PFSK-1 (cell line): ENCODE data around the gene CSPG4.

Experiments
- FOXP2 ChIP-seq: optimal IDR thresholded peaks from 2 replicates; pipeline ENCODE3; 2011; ENCODE audit warnings: borderline replicate concordance, control low read depth, inconsistent platforms; ENCODE audit not compliant: insufficient read depth; ENCODE audit errors: extremely low read length, extremely low read depth
- POLR2AphosphoS5 ChIP-seq: IDR thresholded peaks from 2 replicates; pipeline ENCODE4 v1.6.1; 2012; ENCODE audit warnings: low read depth, mild to moderate bottlenecking, control low read depth, low read length, moderate library complexity
- REST ChIP-seq, 2 experiments: IDR thresholded peaks; 2 replicates each; pipeline versions ENCODE4 v1.6.1 to v1.8.0; 2011 to 2012; ENCODE audit warnings: low read depth in 2 of 2, low read length in 2 of 2, control low read depth in 1 of 2, inconsistent platforms in 1 of 2, mild to moderate bottlenecking in 1 of 2, moderate library complexity in 1 of 2; ENCODE audit not compliant: insufficient read depth in 1 of 2
- SIN3A ChIP-seq: IDR thresholded peaks from 2 replicates; pipeline ENCODE4 v1.6.1; 2012; ENCODE audit warnings: mild to moderate bottlenecking, low read length, moderate library complexity, borderline replicate concordance; ENCODE audit not compliant: insufficient read depth
- TAF1 ChIP-seq: IDR thresholded peaks from 2 replicates; pipeline ENCODE4 v1.6.1; 2012; ENCODE audit warnings: low read length, control low read depth, borderline replicate concordance; ENCODE audit not compliant: insufficient read depth

CSPG4 gene

DNA sequence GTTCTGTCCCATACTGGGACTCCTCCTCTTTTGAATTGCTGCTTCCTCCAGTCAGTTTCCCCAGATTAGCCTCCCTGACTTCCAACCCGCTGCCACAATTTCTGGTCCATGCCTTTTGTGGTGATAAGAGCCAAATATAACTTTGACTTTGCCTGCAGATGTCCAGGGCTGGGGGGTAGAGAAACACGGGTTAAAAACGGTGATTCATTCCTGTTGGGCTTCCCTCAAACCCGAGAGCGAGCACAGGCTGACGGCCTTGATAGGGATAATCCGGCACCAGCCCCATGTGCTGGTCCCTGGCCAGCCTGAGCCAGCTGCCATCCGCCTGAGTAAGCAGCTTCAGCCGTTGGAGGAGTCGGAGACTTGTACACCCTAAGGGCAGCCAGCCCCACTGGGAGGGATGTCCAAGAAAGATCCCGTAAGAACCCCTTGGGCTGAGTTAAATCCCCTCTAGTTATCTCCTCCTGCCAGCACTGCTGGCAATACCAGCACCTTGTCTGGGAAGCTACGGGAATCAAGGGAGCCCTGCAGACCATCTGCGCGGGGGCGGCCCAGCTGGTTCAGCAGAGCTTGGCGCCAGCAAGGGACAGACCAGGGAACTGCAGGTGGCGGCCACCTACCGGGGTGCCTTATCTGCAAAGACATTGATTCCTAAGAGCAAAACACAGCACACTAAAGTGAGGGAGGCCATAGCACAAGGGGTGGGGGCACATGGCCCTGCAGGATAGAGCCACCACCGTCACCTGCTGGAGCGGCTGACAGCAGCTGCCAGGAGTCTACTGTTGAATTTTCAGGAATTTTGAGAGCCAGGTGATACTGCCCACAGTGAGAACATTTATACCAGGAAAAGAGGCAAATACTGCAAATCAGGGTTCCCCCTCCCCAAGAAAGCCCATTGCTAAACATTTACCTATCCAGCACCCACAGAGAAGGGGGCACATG is 18.1 kb downstream of the CSPG4 start:
- TF ChIP-seq POLR2AphosphoS5 (no peak), REST (IDR thresholded peaks at IDR 0.05; ENCODE audit: insufficient read depth in 1 of 2, low read depth in 2 of 2, low read length in 2 of 2) (no peak), SIN3A (no peak), FOXP2 (no peak), TAF1 (no peak)

GRCh38 chr15:75693501-75694240 is 19.0 kb downstream of the CSPG4 start:
- peak; percentile 17 for TF ChIP-seq FOXP2
- no peak for TF ChIP-seq REST (IDR thresholded peaks at IDR 0.05; ENCODE audit: insufficient read depth in 1 of 2, low read depth in 2 of 2, low read length in 2 of 2)

DNA sequence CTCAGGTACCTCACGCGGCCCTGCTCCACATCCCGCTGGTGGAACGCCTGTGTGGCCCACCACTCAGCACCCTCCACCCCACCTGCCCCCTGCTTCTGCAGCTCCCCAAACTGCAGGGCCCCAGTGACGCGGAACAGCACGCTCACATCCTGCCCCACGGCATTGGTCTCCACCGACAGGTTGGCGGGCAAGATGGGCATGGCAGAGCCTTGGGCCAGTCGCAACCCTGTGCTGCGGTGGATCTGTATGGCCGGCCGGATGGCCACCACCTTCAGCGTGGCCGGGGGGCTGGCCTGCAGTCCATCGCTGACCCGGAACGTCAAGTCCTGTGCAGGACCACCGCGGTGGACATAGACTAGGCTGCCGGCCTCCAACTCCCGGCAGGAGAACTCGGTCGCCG is 23.8 kb downstream of the CSPG4 start:
- no peak for TF ChIP-seq FOXP2
- no peak for TF ChIP-seq TAF1
- TF ChIP-seq SIN3A, result no peak
- no peak for TF ChIP-seq REST (IDR thresholded peaks at IDR 0.05; ENCODE audit: insufficient read depth in 1 of 2, low read depth in 2 of 2, low read length in 2 of 2)
- TF ChIP-seq POLR2AphosphoS5, result no peak

GRCh38 chr15:75688278-75688557 is 24.4 kb downstream of the CSPG4 start:
- no peak for TF ChIP-seq FOXP2
- TF ChIP-seq SIN3A, result no peak
- TF ChIP-seq POLR2AphosphoS5, result no peak
- no peak for TF ChIP-seq REST (IDR thresholded peaks at IDR 0.05; ENCODE audit: insufficient read depth in 1 of 2, low read depth in 2 of 2, low read length in 2 of 2)
- TF ChIP-seq TAF1, result no peak
